HEK293T (cell line): ENCODE measurements around the gene CFAP119.

Experiments used
- BHLHE40 ChIP-seq: fragments of 450-650 bp; IDR thresholded peaks from 2 replicates; pipeline ENCODE4 v1.6.1; 2016; ENCODE audit warnings: mild to moderate bottlenecking, moderate library complexity, borderline replicate concordance
- CTBP1 ChIP-seq: fragments of 450-650 bp; IDR thresholded peaks from 2 replicates; pipeline ENCODE4 v1.6.1; 2016; ENCODE audit warnings: borderline replicate concordance
- ELF4 ChIP-seq: fragments of 450-650 bp; IDR thresholded peaks from 2 replicates; pipeline ENCODE4 v1.6.1; 2017; ENCODE audit warnings: antibody characterized with exemption
- FOXK2 ChIP-seq: fragments of 450-650 bp; IDR thresholded peaks from 2 replicates; pipeline ENCODE4 v1.6.1; 2016; ENCODE audit warnings: mild to moderate bottlenecking
- HDGF ChIP-seq: fragments of 450-650 bp; IDR thresholded peaks from 2 replicates; pipeline ENCODE4 v1.6.1; 2017; ENCODE audit warnings: antibody characterized with exemption, borderline replicate concordance
- PKNOX1 ChIP-seq: fragments of 450-650 bp; IDR thresholded peaks from 2 replicates; pipeline ENCODE4 v1.6.1; 2016
- SP1 ChIP-seq: fragments of 450-650 bp; IDR thresholded peaks from 2 replicates; pipeline ENCODE4 v1.6.1; 2017
- SUZ12 ChIP-seq: fragments of 450-650 bp; IDR thresholded peaks from 2 replicates; pipeline ENCODE4 v1.6.1; 2016; ENCODE audit warnings: mild to moderate bottlenecking
- ZNF384 ChIP-seq: fragments of 450-650 bp; IDR thresholded peaks from 2 replicates; pipeline ENCODE4 v1.6.1; 2016

GRCh38 chr16:30746638-30747175 is 15.2 kb downstream of the CFAP119 start:
- TF ChIP-seq BHLHE40, result no peak
- no peak for TF ChIP-seq SP1
- TF ChIP-seq ELF4, result no peak
- TF ChIP-seq PKNOX1, result no peak
- TF ChIP-seq SUZ12, result no peak
- TF ChIP-seq CTBP1, result no peak
- TF ChIP-seq HDGF, result no peak
- no peak for TF ChIP-seq ZNF384
- TF ChIP-seq FOXK2, result no peak
